Progenitor cell of endocrine pancreas (in vitro differentiated cells): ENCODE results near the gene CPED1. TPM values are rescaled to one million over a fixed set of nuclear protein-coding genes. Genes with fewer than 3 reads are reported as not detected.

ENCODE experiments used
- DNase-seq: peaks from one replicate; pipeline ENCODE4 v3.0.0; 2021; ENCODE audit warnings: low spot score; ENCODE audit not compliant: unreplicated experiment
- H3K27ac Mint-ChIP-seq: 2 replicates; pipeline ENCODE4 v1.8.0; 2021; ENCODE audit warnings: mild to moderate bottlenecking, moderate library complexity, mixed read lengths
- H3K27me3 Mint-ChIP-seq: 2 replicates; pipeline ENCODE4 v1.8.0; 2021; ENCODE audit warnings: mixed read lengths
- H3K36me3 Mint-ChIP-seq: 2 replicates; pipeline ENCODE4 v1.8.0; 2022; ENCODE audit warnings: mixed read lengths; ENCODE audit not compliant: insufficient read depth
- H3K4me1 Mint-ChIP-seq: 2 replicates; pipeline ENCODE4 v1.8.0; 2021; ENCODE audit warnings: low read depth, mixed read lengths
- H3K4me3 Mint-ChIP-seq: 2 replicates; pipeline ENCODE4 v1.8.0; 2021; ENCODE audit warnings: low read depth, mild to moderate bottlenecking, moderate library complexity, mixed read lengths
- H3K9me3 Mint-ChIP-seq: 2 replicates; pipeline ENCODE4 v1.8.0; 2021; ENCODE audit warnings: low read depth, mixed read lengths
- CTCF ChIP-seq: fragments of 200-600 bp; sonication (generic); IDR thresholded peaks from one replicate; pipeline ENCODE4 v1.5.0; 2021; ENCODE audit warnings: antibody characterized with exemption, mild to moderate bottlenecking; ENCODE audit not compliant: unreplicated experiment
- total RNA-seq: library from RNA; stranded (reverse); gene quantifications from 2 replicates; pipeline ENCODE4 v1.2.1, GENCODE V29; 2021

CPED1 gene
- total RNA-seq, 1 donor from 2014 or later, result 1.1 TPM

- Mint-ChIP-seq H3K36me3 (no peaks in the 10 kb centered on the region), H3K27ac (no peak overlapping the region), H3K27me3 (peaks cover 15% of the 10 kb centered on the region), H3K4me3 (no peak overlapping the region), H3K9me3 (no peaks in the 10 kb centered on the region), H3K4me1 (peaks cover 5% of the 10 kb centered on the region)
- no peak for DNase-seq
- TF ChIP-seq CTCF, result no peak
Observed at GRCh38 chr7:120993553-120994191, 5.2 kb downstream of the CPED1 start.

- Mint-ChIP-seq H3K9me3 (no peaks in the 10 kb centered on the region), H3K4me1 (peaks cover 2% of the 10 kb centered on the region), H3K36me3 (no peaks in the 10 kb centered on the region), H3K27ac (no peak overlapping the region), H3K27me3 (peaks cover 4% of the 10 kb centered on the region), H3K4me3 (no peak overlapping the region)
- TF ChIP-seq CTCF, result no peak
- DNase-seq, result no peak
Observed at GRCh38 chr7:120994512-120995410, 6.2 kb downstream of the CPED1 start.

- Mint-ChIP-seq H3K4me3 (no peak overlapping the region), H3K9me3 (no peaks in the 10 kb centered on the region), H3K36me3 (no peaks in the 10 kb centered on the region), H3K4me1 (peaks cover 2% of the 10 kb centered on the region), H3K27ac (no peak overlapping the region), H3K27me3 (no peaks in the 10 kb centered on the region)
- no peak for TF ChIP-seq CTCF
- DNase-seq, result no peak
Observed at GRCh38 chr7:120995654-120996053, 7.1 kb downstream of the CPED1 start.

GRCh38 chr7:120996333-120996987, 7.9 kb downstream of the CPED1 start:
- no peak overlapping the region for H3K4me3 Mint-ChIP-seq
- H3K9me3 Mint-ChIP-seq, result no peaks in the 10 kb centered on the region
- H3K27ac Mint-ChIP-seq, result no peak overlapping the region
- H3K27me3 Mint-ChIP-seq, result no peaks in the 10 kb centered on the region
- H3K36me3 Mint-ChIP-seq, result no peaks in the 10 kb centered on the region
- TF ChIP-seq CTCF, result no peak
- no peak for DNase-seq
- H3K4me1 Mint-ChIP-seq, result peaks cover 2% of the 10 kb centered on the region

GRCh38 chr7:120996988-120997345, 8.5 kb downstream of the CPED1 start:
- Mint-ChIP-seq H3K9me3 (no peaks in the 10 kb centered on the region), H3K4me3 (no peak overlapping the region), H3K36me3 (no peaks in the 10 kb centered on the region), H3K4me1 (peaks cover 2% of the 10 kb centered on the region), H3K27me3 (no peaks in the 10 kb centered on the region), H3K27ac (no peak overlapping the region)
- DNase-seq, result no peak
- TF ChIP-seq CTCF, result no peak
